Hepatocyte (in vitro differentiated cells): ENCODE measurements around the gene SELE. TPM values are rescaled to one million over a fixed set of nuclear protein-coding genes. Genes with fewer than 3 reads are reported as not detected.

Experiments
- DNase-seq: peaks from one replicate; pipeline ENCODE4 v3.0.0-alpha.2; 2016; ENCODE audit warnings: low spot score
- H2AFZ ChIP-seq: fragments of 200-600 bp; sonication (generic); 2 replicates; pipeline ENCODE4 v1.6.0; 2016; ENCODE audit warnings: antibody characterized with exemption, mild to moderate bottlenecking
- H3K27ac ChIP-seq: fragments of 200-600 bp; sonication (generic); 2 replicates; pipeline ENCODE4 v1.5.1; 2016; ENCODE audit warnings: mild to moderate bottlenecking
- H3K27me3 ChIP-seq: fragments of 200-600 bp; sonication (generic); 2 replicates; pipeline ENCODE4 v1.6.1; 2016
- H3K36me3 ChIP-seq: fragments of 200-600 bp; sonication (generic); replicated peaks from 2 replicates; pipeline ENCODE4 v1.5.1; 2016; ENCODE audit warnings: low read depth; ENCODE audit not compliant: insufficient read depth
- H3K4me1 ChIP-seq: fragments of 200-600 bp; sonication (generic); 2 replicates; pipeline ENCODE4 v1.5.1; 2016; ENCODE audit warnings: mild to moderate bottlenecking, moderate library complexity; ENCODE audit not compliant: insufficient read depth
- H3K4me2 ChIP-seq: fragments of 200-600 bp; sonication (generic); 2 replicates; pipeline ENCODE4 v1.6.0; 2016
- H3K4me3 ChIP-seq: fragments of 200-600 bp; sonication (generic); 2 replicates; pipeline ENCODE4 v1.5.1; 2016; ENCODE audit warnings: mild to moderate bottlenecking
- H3K79me2 ChIP-seq: fragments of 200-600 bp; sonication (generic); 2 replicates; pipeline ENCODE4 v1.6.0; 2017; ENCODE audit warnings: mild to moderate bottlenecking
- H3K9me2 ChIP-seq: fragments of 200-600 bp; sonication (generic); replicated peaks from 2 replicates; pipeline ENCODE4 v1.6.0; 2017; ENCODE audit warnings: mild to moderate bottlenecking; ENCODE audit not compliant: insufficient read depth
- H3K9me3 ChIP-seq: fragments of 200-600 bp; sonication (generic); 2 replicates; pipeline ENCODE4 v1.5.1; 2016; ENCODE audit warnings: low read depth, mild to moderate bottlenecking
- H4K20me1 ChIP-seq: fragments of 200-600 bp; sonication (generic); 2 replicates; pipeline ENCODE4 v1.6.0; 2016; ENCODE audit warnings: mild to moderate bottlenecking; ENCODE audit not compliant: insufficient read depth, poor library complexity, severe bottlenecking
- EZH2 ChIP-seq: fragments of 200-600 bp; sonication (generic); IDR thresholded peaks from 2 replicates; pipeline ENCODE4 v1.6.1; 2016; ENCODE audit warnings: antibody characterized with exemption, mild to moderate bottlenecking, borderline replicate concordance
- EZH2phosphoT487 ChIP-seq: fragments of 200-600 bp; sonication (generic); IDR thresholded peaks from one replicate; pipeline ENCODE4 v1.6.1; 2018; ENCODE audit warnings: antibody characterized with exemption, mild to moderate bottlenecking, low read depth, moderate library complexity; ENCODE audit not compliant: unreplicated experiment, severe bottlenecking
- WGBS: methylation state at CpG from one replicate; pipeline ENCODE4 v1.1.6; 2016; ENCODE audit warnings: low lambda C conversion rate; ENCODE audit errors: missing lambda C conversion rate; 5-methylcytosine and 5-hydroxymethylcytosine counted together
- polyA plus RNA-seq: library from polyadenylated mRNA; unstranded; fragments of >200 nt; fragmentation: Nextera tagmentation; extraction: Ambion mirVana; gene quantifications from 2 replicates; pipeline ENCODE4 v1.2.1, GENCODE V29; 2016
- total RNA-seq: library from RNA; depleted of rRNA; stranded (reverse); fragments of >200 nt; gene quantifications from 2 replicates; pipeline ENCODE4 v1.2.3, GENCODE V29; 2014
- TF ChIP-seq, protein P1 (sequence below): fragments of 200-600 bp; sonication (generic); IDR thresholded peaks from 2 replicates; pipeline ENCODE4 v1.5.1; 2016; ENCODE audit warnings: antibody characterized with exemption, mild to moderate bottlenecking; ENCODE audit not compliant: poor library complexity

SELE gene
- total and polyA plus RNA-seq, 2 experiments from 2014 or later = 0.03 TPM; not detected in 1

DNA sequence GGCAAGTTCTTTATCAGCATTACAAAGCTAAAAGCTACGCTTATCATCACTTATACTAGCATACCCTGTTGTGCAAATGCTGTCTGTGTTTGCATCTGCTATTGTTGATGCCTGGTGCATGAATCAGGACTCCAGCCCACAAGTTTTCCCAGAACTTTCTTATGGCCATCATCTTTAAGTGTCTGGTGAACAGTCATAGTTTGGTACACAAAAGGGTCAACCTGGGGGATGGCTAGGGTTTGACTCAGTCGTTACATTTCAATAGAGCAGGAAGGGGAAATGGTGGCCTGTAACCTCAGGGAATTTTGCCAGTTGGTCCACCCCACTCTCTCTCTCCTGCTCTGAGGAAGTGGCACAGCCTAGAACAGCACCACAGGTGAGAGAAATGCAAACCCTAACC is 57.9 kb downstream of the SELE start:
- H3K4me1 ChIP-seq = no peaks in the 10 kb centered on the region
- H3K27ac ChIP-seq = no peak overlapping the region
- H3K9me2 ChIP-seq = no peaks in the 10 kb centered on the region
- 45% methylated on average over 2 of the region's 2 CpGs for WGBS
- DNase-seq = no peak
- no peaks in the 10 kb centered on the region for H3K36me3 ChIP-seq
- TF ChIP-seq EZH2 (no peak), EZH2phosphoT487 (no peak)
- TF ChIP-seq, protein P1, sequence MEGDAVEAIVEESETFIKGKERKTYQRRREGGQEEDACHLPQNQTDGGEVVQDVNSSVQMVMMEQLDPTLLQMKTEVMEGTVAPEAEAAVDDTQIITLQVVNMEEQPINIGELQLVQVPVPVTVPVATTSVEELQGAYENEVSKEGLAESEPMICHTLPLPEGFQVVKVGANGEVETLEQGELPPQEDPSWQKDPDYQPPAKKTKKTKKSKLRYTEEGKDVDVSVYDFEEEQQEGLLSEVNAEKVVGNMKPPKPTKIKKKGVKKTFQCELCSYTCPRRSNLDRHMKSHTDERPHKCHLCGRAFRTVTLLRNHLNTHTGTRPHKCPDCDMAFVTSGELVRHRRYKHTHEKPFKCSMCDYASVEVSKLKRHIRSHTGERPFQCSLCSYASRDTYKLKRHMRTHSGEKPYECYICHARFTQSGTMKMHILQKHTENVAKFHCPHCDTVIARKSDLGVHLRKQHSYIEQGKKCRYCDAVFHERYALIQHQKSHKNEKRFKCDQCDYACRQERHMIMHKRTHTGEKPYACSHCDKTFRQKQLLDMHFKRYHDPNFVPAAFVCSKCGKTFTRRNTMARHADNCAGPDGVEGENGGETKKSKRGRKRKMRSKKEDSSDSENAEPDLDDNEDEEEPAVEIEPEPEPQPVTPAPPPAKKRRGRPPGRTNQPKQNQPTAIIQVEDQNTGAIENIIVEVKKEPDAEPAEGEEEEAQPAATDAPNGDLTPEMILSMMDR = no peak
- no peak overlapping the region for H2AFZ ChIP-seq
- H3K79me2 ChIP-seq = no peaks in the 10 kb centered on the region
- no peaks in the 10 kb centered on the region for H3K9me3 ChIP-seq
- H4K20me1 ChIP-seq = no peaks in the 10 kb centered on the region
- H3K27me3 ChIP-seq = no peaks in the 10 kb centered on the region
- no peak overlapping the region for H3K4me2 ChIP-seq
- H3K4me3 ChIP-seq = no peak overlapping the region

Other genes with a start within 250 kb of the SELE start
- gene SLC19A2, start 248.1 kb downstream of the SELE start, total RNA-seq = 41.7 and 45.0 TPM in 2 replicates
- gene SLC19A2, start 248.1 kb downstream of the SELE start, polyA plus RNA-seq = 15.0 and 16.3 TPM in 2 replicates
- gene F5, start 147.6 kb downstream of the SELE start, total RNA-seq = 24.0 and 34.2 TPM in 2 replicates
- gene F5, start 147.6 kb downstream of the SELE start, polyA plus RNA-seq = 20.4 and 21.5 TPM in 2 replicates
- gene SELP, start 104.0 kb downstream of the SELE start, total RNA-seq = 0.24 and 0.27 TPM in 2 replicates
- 0.34 TPM in 1 of 2 replicates, not detected in the other for gene SELP, start 104.0 kb downstream of the SELE start, polyA plus RNA-seq
- 0.96 and 1.5 TPM in 2 replicates for gene SELL, start 22.5 kb downstream of the SELE start, total RNA-seq
- gene SELL, start 22.5 kb downstream of the SELE start, polyA plus RNA-seq = 1.1 and 2.2 TPM in 2 replicates
- 7.4 and 10.8 TPM in 2 replicates for gene METTL18, start 60.8 kb upstream of the SELE start, total RNA-seq
- gene METTL18, start 60.8 kb upstream of the SELE start, polyA plus RNA-seq = 6.1 and 8.7 TPM in 2 replicates
- gene SCYL3, start 159.8 kb upstream of the SELE start, total RNA-seq = 6.6 and 7.7 TPM in 2 replicates
- 4.4 and 4.9 TPM in 2 replicates for gene SCYL3, start 159.8 kb upstream of the SELE start, polyA plus RNA-seq